ENCODE results near the gene GOPC. TPM values are rescaled to one million over a fixed set of nuclear protein-coding genes. Genes with fewer than 3 reads are reported as not detected.

GOPC gene
- total and polyA plus RNA-seq, 2 donors (not counting 3 experiments of a cell fraction or from before 2014, with no cell fraction given), result 7.8 to 22.8 TPM

DNA sequence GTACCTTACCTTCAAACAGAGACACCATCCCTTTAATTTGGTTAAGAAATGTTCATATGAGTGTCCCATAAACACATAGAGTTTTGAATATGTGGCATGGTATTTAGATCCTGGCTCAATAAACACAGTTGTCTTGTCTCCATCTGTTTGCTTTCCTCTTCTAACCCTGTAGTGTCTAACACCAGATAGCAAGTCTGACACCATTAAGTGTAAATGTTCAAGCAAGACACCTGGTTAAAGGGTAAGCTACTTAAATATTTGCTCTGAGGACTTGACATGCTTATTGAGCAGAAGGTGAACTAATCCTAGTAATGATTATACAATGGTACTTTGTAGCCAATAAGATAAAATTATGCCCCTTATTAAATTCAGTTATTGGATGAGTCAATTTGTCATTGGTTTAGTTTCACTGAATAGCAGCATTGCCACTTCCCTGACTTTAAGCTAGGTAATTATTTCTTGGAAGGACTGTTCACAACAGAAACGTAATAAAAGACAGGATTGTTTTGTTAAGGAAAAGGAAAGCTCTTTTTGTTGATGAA is 26.9 kb upstream of the GOPC start:
- no peak overlapping the region for H3K4me3 ChIP-seq (replicated peaks in 1 of 3; ENCODE audit: insufficient read depth in 1 of 3, low read depth in 1 of 3, low read length in 3 of 3)
- no peaks in the 10 kb centered on the region for H4K20me1 ChIP-seq (replicated peaks; ENCODE audit: control insufficient read depth, extremely low read depth, insufficient read depth, low read length)
- H3K4me1 ChIP-seq (ENCODE audit: control insufficient read depth, extremely low read depth, insufficient read depth, low read length), result no peaks in the 10 kb centered on the region
- H3K79me2 ChIP-seq (ENCODE audit: control insufficient read depth, insufficient read depth, low read length), result no peaks in the 10 kb centered on the region
- TF ChIP-seq POLR2AphosphoS5 (IDR thresholded peaks at IDR 0.05; ENCODE audit: insufficient read depth, low read depth, low read length), result no peak
- TF ChIP-seq MYC (IDR thresholded peaks at IDR 0.05; ENCODE audit: low read depth, low read length), result no peak
- no peak for TF ChIP-seq FOS (IDR thresholded peaks at IDR 0.05; ENCODE audit: borderline replicate concordance, insufficient read depth, low read length)
- no peak for TF ChIP-seq CTCF (IDR thresholded peaks at IDR 0.05; ENCODE audit: extremely low read depth in 1 of 2, insufficient read depth in 1 of 2, low read depth in 1 of 2, low read length in 2 of 2)
- no peak for TF ChIP-seq EZH2 (IDR thresholded peaks at IDR 0.05; ENCODE audit: borderline replicate concordance, low read depth, low read length, severe bottlenecking)
- no peak for TF ChIP-seq GATA2 (IDR thresholded peaks at IDR 0.05; ENCODE audit: insufficient read depth, insufficient read length, low read depth, low read length)
- no peak for TF ChIP-seq JUN (IDR thresholded peaks at IDR 0.05; ENCODE audit: borderline replicate concordance, insufficient read depth, insufficient read length, low read depth)
- no peak for TF ChIP-seq POLR2A (IDR thresholded peaks at IDR 0.05; ENCODE audit: low read depth, low read length)
- TF ChIP-seq MAX (IDR thresholded peaks at IDR 0.05; ENCODE audit: insufficient read depth, insufficient read length), result no peak
- no peaks in the 10 kb centered on the region for H3K9me1 ChIP-seq (replicated peaks; ENCODE audit: control insufficient read depth, extremely low read depth, insufficient read depth, low read length)
- no peak overlapping the region for H3K9ac ChIP-seq (replicated peaks; ENCODE audit: extremely low read depth, insufficient read depth, low read length)
- no peaks in the 10 kb centered on the region for H3K27me3 ChIP-seq (ENCODE audit: control insufficient read depth in 2 of 2, insufficient read depth in 2 of 2, low read length in 2 of 2)
- H2AFZ ChIP-seq (ENCODE audit: low read depth, low read length), result no peak overlapping the region
- no TSS peak for BruUV-seq (replicated peaks)
- intact Hi-C loops (cut with micrococcal nuclease), result no loop called here
- H3K36me3 ChIP-seq (ENCODE audit: control insufficient read depth in 2 of 2, extremely low read depth in 1 of 2, insufficient read depth in 2 of 2, low read length in 2 of 2), result no peaks in the 10 kb centered on the region
- CTCF ChIA-PET, result interaction anchor here (0.6 to 1.0 kb wide), 2 partner anchors 12 to 179 kb away, joined by 3 read pairs; no protein-coding TSS in a partner anchor
- FAIRE-seq, result no peak
- POLR2A ChIA-PET, result no interaction called here
- dilution Hi-C loops (cut with MboI; ENCODE audit: extremely low pct_ligation_motif_present, low sequenced_read_pairs), result no loop called here
- no peak overlapping the region for H3K4me2 ChIP-seq (ENCODE audit: insufficient read depth, low read length)
- H3K27ac ChIP-seq (ENCODE audit: insufficient read depth, low read depth, low read length), result no peak overlapping the region
- DNase-seq (ENCODE audit: low read depth, low spot score), result no peak
- no peaks in the 10 kb centered on the region for H3K9me3 ChIP-seq (replicated peaks; ENCODE audit: control insufficient read depth, insufficient read depth, low read length)
